Stimulated activated CD4-positive, alpha-beta T cell treated with anti-CD3 and anti-CD28 coated beads, Interleukin-2, amount 100 ng/mL, for 24 hours (primary cell): Measurements from ENCODE around the gene SACM1L.
"Not testable (repeated sequence)": the region's sequence is repeated elsewhere in the genome, so short reads cannot be mapped to it uniquely, and the experiment has no call there.

Experiments
- DNase-seq, 2 donors: peaks; one replicate each; pipeline ENCODE4 v3.0.0-alpha.2; 2020

Gene SACM1L

DNA sequence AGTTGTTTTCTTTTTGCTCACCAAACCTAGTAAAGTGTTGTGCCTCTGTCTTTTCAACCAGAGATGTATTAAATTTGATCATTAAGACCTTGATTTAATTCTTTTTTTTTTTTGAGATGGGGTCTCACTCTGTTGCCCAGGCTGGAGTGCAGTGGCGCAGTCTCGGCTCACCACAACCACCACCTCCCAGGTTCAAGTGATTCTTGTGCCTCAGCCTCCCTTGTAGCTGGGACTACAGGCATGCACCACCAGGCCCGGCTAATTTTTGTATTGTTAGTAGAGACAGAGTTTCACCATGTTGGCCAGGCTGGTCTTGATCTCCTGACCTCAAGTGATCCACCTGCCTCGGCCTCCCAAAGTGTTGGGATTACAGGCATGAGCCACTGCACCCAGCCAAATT, 6.0 kb downstream of the SACM1L start:
- DNase-seq, result not testable (repeated sequence)

DNA sequence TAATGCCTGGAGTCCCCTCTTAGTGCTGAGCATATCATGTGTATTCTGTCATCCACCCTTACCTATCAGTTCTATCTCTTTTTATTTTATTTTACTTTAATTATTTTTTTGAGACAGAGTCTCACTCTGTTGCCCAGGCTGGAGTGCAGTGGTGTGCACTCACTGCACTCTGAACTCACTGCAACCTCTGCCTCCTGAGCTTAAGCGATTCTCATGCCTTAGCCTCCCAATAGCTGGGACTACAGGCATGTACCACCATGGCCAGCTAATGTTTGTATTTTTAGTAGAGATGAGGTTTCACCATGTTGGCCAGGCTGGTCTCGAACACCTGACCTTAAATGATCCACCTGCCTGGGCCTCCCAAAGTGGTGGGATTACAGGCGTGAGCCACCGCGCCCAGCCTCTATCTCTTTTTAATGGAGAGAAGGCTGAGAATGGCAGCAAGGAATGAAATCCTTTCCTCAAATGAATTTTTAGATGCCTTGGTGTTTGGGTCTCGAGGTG, 11.4 kb downstream of the SACM1L start:
- no peak for DNase-seq

DNA sequence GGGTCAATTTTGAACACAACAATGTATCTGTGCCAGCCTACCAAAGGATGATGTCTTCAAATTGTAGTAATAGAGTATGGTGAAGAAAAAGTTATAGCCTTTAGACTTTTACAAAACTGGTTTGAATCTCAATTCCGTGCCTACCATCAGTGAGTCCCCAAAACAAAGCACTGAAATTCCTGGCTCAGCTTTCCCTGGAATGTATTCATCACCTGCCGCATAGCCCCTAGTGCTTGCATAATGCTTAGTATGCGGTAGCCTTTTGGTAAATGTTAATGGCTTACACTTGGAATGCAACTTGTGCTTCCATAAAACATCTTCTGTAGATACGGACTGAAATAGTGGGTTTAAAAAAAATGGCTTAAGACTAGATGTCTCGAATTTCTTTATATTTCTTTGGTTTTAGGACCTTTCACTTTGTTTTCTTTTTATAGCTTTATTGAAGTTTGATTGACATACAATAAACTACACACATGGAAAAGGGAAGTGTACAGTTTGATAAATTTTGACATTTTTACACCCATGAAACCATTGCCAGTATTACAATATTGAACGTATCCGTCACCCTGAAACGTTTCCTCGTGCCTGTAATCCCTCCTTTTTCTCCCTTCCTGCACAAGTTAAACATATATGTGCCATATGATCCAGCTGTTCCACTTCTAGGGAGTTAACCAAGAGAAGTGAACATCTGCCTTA, 12.1 kb downstream of the SACM1L start:
- no peak for DNase-seq

DNA sequence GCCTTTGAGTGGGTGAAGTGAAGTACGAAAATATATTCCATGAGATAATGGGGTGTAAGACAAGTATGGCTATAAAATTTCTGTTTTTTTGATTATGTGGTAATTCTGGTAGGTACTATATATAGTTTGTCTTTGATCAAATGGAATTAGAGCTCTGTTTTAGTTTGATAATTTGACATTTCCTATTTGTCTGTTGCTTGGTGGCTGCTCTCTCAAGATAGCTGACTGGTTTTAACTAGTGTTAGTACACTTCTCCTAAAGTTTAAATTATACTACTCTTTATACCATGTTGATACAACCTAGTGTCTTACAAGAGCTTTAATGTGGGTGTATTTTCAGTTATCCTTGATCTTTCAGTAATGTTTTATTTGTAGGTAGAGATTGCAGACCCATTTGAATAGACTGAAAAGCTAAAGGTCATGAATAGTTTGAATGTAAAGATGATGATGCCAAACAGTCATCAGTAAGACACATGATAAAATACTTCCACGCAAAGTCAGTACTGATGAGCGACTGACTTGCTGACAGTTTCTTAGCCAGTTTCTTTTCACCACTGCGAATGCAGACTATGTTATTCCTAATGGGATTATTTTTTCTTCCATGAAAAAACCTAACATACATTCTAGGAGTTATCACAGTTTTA, 15.2 kb downstream of the SACM1L start:
- DNase-seq, result no peak

DNA sequence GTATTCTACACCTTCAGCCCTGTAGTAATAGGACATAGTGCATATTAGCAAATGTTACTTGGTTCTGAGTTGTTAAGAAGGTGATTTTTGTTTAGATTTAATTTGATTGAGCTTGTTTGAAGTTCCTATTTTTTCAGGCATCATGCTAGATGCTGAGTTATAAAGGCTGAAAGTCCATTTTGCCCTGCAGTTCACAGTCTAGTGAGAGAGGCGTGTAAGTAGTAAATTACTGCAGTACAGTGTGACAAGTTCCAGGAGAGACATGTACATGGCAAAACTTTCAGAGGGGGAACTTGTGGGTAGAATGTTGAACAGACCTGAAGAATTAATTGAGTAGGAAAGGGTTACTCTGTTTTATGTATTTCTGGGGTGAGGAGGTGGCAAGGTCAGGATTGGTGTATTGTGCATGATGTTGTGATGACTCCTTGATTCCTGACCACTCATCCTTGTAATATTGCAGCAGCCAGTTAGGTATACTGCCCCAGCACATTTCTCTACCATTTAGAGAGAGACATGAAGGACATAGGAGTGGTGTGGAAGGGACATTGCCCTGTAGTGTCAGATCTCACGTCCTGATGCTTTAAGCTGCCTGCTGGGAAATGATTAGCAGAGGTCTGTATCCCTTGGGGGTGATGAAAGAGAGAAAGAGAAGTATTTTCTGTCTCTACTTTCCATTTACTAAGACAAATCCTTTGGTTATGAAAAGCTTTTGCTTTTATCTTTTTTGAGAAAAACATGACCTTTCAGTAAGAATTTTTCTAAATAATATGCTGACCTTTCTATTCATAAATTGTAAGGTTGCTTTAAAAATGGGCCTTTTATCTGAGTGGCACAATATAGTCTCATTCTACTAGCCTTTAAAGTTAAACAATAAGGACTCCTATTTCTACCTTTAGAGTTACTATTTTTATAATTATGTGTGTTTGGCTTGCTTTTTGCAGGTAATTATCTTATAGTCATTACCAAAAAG, 16.9 kb downstream of the SACM1L start:
- no peak for DNase-seq

DNA sequence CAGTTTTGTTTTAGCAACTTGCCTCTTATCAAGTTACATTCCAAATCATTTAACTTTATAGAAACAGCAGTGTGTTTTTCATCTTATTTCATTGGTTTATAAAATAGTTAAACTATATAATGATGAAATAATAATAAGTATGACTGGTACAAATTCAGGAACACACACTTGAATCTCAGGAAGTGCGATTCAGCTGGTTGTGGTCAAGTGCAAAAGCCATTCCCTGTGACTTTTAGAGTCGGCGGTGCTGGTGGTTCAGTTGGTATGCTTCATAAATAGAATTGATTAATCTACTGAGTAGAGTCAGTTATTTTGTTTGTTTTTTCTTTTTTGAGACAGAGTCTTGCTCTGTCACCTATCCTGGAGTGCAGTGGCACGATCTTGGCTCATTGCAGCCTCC, 22.7 kb downstream of the SACM1L start:
- DNase-seq, result no peak

DNA sequence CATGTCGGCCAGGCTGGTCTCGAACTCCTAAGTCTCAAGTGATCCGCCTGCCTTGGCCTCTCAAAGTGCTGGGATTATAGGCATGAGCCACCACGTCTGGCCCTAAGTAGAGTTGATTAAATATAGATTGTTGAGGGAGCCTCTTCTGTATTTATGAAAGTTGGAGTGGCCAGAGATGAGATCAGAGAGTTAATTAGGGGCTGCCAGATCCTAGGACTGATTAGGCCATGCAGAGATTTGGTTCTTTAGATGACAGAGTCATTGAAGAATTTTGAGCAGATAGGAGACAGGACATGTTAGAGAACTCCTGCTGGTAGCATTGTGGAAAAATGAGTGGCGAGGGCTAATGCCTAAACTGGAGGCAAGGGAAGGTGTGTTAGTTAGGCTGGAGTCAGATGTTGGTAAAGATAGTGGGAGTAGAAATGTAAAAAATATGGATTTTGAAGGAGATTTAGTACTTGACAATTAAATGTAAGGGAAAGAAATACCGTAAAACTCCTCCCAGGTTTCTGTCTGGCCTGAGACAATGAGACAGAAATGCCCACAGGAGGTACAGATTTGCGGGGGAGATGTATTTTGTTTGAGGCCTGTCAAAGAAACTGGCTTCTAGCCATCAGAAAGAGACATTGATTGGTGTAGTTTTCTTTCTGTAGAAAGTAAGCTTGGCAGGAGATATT, 23.4 kb downstream of the SACM1L start:
- DNase-seq, result no peak

DNA sequence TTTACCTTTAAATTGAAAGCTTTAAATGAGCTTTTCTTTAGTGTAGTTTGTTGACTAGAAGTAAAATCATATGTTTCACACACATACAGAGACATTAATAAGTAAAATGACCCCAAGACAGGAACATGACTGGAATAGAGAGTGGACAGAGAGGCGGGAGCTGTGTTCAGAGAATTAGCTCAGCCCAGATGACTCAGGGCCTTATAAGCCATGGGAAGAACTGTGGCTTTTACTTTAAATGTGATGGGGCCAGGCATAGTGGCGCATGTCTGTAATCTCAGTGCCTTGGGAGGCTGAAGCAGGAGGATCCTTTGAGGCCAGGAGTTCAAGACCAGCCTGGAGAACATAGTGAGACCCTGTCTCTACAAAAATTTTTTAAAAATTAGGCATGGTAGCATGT, 26.7 kb downstream of the SACM1L start:
- DNase-seq, result no peak

DNA sequence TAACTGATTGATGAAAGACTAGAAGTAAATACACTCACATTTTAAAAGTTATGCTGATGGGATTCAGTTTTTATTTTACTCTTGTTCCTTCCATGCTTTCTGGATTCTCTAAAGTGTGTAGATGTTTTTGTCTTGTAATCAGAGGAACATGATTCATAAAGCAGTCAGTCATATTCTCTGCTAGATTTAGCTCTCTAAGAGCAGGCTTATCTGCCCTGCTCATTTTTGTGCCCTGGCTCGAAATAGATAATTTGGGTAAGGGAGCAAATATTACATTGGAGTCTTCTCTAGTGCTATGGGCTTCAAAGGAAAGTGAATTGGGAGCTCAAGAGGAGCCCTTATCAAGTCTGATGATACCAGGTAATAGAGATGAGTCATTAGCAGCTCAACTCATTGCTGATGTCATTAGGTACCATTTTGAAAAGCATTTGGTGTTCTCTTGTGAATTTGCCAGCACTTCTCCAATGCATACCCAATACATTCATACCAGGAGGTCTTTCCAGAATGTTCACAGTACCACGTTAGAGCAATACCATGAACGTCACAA, 27.7 kb downstream of the SACM1L start:
- no peak for DNase-seq

DNA sequence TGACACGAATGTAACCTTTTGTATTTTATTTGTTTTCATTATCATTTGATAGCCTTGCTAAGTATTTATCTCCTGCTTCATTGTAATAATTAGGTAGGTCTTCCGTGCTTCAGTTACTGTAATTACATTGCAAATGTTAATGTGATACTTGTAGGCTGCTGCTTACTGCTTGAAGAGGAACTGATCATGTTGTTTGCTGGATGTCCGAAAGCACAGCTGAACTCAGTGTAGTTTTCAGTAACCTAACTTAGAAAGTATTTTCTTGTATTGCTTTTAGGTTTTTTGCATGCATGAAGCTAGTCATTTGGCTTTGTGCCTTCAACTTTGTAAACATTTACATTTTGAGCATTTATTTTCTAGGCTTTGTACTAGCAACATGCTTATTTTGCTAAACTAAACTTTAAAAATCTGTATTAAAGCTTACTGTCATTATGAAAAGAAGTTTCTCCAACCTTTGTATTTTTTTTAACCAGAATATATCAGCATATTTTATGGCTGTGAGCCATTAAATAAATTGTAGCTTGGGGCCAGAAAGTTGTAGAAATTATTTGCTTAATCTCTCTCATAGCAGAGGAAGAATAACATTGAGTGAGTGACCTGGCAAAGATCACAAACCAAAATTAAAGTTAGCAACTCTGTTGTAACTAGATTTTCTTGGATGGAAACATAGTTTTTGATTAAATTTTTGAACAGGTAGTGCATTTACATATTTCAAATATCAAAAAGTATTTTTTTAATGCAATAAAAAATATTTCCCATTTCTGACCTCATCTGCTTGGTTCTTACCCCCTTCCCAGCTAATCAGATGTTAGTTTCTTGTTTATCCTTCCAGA, 30.7 kb downstream of the SACM1L start:
- DNase-seq, result no peak

DNA sequence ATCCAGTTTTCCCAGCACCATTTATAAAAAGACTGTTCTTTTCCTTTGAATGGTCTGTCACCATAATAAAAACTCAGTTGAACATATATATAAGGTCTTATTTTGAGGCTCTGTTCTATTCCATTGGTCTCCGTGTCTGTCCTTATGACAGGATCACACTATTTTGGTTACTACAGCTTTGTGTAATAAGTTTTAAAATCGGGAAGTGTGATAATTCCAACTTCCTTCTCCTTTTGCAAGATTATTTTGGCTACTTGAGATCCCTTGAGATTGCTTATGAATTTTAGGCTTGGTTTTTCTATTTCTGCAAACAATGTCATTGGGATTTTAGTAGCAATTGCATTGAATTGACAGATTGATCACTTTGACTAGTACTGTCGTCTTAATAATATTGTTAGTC, 35.7 kb downstream of the SACM1L start:
- no peak for DNase-seq

DNA sequence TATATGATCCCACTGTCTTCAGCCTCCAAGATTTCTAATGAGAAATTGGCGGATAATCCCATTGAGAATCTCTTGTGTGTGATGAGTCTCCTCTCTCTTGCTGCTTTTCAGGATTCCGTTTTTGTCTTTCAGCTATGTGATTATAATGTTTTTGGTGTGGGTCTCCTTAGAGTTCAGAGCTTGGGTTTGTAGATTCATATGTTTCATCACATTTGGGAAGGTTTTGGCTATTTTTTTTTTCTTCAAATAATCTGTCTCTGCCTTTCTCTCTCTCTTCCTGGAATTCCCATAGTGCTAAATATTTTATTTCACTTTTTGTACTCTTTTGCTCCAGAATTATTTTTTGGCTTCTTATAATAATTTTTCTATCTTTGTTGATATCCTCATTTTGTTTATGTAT, 40.4 kb downstream of the SACM1L start:
- DNase-seq, result no peak

DNA sequence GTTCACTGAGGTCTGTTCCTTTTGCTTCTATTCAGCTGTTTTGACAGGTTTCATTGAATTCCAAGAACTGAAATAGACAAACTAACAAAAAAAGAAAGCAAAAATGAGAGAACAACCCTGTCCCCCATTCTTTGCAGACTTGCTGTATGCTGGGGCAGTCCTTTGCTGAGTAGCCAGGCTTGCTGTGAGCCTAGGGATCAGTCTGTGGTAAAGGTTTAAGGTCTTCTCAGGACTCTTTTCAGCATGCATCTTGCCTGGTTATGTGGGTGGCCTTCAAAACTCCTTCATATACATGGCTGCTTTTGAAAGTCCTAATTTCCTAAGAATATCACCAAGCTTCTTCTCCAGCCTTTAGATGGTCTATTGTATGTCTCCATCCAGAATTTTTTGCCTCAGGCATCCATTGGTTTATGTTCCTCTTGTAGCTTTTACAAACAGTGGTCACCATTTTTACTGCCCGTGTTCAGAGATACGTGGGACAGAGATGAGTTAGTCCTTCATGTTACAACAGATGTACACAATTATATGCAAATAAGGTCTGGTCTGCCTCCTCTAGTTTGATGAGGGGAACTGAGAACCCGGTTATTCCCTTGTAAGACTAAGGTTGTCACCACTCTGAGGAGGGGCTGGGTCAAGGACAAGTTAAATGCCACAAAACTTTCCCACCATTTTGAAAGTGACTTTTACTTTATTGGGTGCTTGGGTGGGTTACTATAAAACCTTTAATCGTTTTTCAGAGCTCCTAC, 41.4 kb downstream of the SACM1L start:
- no peak for DNase-seq

DNA sequence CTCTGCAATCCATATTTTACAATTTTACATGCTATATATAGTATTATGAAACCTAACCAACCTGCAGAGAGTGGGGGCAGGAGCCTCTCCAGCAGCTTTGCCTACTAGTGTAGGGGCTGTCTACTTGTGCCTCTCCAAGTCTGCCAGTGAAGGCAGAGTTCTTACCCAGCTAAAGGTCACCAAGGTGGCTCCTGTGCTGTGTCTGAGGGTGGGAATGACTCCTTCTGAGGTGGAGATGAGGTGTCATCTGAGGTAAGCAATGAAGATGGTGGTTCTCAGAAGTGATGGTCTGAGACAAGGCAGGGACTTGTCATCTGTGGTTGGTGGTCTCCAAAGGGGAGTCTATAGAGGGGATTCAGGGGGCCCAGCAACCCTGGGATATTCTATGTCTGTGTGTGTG, 47.5 kb downstream of the SACM1L start:
- DNase-seq, result no peak

DNA sequence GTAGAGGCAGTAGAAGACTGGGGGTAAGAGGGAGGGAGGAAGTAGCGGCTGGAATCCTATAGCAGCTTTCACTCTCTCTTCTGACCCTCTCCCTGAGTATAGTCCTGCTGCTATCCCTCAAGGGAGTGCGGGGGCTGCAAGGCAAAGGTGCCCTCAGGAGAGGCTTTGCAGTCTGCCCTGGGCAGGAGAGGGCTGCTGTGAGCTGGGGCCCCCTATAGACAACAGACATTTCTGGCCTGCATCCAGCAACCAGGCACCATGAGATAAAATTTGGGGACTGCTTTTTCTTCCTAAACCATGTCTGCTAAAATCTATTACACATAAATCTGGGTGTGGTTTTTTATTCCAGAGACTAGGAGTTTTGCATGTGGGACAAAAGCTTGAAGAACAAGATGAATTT, 48.0 kb downstream of the SACM1L start:
- no peak for DNase-seq

DNA sequence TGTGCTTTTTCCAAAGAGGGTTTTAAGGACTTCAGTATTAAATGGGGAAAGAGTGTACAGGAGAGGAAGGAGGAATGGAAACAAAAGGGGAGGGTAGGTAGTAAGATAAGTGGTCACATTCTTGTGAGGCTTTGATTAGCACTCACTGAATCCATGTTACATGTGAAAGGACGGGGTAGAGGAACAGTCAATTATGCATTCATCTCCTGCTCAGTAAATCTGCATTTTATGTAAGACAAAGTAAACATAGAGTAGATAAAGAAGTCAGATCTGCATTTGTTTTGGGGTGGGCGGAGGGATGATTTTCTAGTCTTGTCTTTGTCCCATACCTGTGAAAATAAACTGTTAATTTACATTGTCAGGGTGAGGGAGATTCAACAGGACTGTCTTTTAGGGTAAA, 50.8 kb downstream of the SACM1L start:
- no peak for DNase-seq

DNA sequence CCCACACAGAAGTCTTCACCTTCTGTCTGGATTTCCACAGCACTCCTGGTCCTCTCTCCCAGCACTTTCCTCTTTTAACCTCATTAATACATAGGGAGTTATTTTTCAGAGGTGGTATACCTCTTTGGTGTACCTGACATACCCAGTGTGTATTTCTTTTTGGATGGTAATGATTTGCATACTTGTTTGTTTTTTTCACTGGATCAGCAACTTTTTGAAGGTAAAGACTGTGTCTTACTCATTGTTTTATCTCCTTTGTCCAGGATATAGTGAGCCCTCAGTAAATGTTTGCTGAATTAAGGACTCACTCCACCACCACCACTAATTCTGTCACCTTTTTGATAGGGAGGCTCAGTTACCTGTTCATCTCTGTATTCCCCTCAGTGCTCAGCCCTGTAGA, 52.1 kb downstream of the SACM1L start:
- DNase-seq, result no peak

DNA sequence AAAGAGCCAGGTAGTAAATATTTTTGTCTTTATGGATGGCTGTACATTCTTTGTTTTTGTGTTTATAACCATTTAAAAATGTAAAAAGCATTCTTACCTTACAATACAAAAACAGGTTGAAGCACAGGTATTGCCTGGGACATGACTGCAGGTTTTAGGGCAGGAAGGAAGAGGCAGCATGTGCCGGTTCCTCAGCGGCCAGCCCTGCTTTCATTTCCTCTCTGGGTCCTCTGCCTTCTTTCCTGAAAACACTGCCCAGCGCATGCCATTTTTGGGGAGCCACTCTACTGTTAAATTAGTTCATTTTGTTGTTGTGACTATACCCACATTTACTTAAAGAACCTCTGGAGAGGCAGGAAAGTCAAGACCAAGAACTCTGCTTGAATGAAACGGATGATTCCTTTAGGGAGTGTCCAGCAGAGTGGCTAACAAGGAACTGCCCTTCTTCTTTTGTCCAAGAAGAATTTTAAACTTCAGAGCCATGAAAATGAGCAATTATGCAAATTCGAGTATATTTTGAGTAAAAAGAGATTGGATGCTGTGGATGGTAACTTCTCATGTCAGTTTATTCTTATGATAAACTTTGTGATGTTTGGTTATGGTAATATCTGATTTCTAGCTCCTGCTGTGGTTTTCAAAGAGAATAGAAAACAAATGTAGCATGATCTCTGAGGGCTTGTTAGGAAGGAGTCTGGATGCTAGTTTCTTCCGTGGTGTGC, 52.7 kb downstream of the SACM1L start:
- no peak for DNase-seq

DNA sequence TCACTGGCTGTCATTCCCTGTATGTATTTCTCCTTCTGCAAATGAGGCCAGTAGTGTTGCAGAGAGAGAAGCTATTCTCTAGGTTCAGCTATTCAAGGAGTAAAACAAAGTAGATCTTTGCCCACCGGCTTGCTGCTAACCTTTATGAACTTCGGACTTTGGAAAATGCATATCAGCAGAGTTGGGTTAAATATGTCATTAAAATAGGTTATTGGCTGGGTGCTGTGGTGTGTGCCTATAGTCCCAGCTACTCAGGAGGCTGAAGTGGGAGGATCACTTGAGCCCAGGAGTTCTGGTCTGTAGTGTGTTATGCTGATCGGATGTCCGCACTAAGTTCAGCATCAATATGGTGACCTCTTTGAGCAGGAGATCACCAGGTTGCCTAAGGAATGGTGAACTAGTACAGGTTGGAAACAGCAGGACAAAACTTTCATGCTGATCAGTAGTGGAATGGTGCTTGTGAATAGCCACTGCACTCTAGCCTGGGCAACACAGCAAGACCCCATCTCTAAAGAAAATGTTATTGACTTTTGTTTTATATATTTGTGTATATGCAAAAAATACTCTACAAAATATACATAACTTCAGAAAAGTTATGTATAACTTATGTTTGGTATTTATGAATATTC, 53.4 kb downstream of the SACM1L start:
- no peak for DNase-seq
